SKM-1 (cell line): Measurements from ENCODE around the gene LGALS16.
"Not testable (repeated sequence)": the region's sequence is repeated elsewhere in the genome, so short reads cannot be mapped to it uniquely, and the experiment has no call there.

ENCODE experiments used
- DNase-seq: peaks from one replicate; lab custom pipeline; 2025; ENCODE audit not compliant: unreplicated experiment; lab: John Stamatoyannopoulos, UW

Gene LGALS16

DNA sequence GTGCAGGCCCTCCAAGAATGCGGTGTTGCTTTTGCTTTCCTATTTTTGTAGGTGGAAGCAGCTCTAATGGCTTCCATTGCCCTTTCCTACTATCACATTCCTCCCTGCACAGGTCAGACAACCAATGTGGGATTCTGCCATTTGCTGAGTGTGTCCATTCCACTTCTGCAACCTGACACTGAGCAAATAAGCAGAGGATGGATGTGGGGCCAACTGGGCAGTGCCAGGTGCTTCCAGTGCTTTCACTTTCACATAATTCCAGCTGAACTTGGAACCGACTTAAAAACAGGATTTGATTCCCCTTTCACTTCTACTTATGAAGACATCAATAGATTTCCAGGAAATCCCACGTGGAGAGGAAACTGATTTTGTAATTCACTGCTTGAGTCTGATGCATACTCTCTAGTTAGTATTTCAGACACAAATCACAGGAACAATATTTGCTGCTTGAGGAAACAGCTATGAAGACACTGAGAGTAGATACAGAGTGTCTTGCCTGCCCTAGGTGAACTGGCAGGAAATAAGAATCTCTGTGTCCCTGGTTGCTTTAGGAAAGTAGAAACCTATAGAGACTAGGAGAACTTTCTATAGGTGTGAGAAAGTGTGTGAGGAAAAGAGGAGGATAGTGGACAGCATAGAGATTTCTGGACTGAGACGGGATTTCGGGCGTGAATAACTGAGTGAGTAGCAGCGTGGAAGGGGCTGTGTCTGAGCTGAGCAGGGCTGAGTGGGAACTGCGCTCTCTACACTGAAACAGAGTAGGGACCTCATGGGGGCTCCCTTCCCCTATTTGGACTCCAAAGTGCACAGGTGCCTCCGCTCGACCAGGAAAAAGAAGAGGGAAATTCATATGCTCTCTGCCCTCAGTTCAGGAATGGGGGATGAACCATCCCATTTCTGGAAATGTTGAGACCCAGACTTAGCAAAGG lies 22.5 kb downstream of the LGALS16 start:
- DNase-seq: no peak

DNA sequence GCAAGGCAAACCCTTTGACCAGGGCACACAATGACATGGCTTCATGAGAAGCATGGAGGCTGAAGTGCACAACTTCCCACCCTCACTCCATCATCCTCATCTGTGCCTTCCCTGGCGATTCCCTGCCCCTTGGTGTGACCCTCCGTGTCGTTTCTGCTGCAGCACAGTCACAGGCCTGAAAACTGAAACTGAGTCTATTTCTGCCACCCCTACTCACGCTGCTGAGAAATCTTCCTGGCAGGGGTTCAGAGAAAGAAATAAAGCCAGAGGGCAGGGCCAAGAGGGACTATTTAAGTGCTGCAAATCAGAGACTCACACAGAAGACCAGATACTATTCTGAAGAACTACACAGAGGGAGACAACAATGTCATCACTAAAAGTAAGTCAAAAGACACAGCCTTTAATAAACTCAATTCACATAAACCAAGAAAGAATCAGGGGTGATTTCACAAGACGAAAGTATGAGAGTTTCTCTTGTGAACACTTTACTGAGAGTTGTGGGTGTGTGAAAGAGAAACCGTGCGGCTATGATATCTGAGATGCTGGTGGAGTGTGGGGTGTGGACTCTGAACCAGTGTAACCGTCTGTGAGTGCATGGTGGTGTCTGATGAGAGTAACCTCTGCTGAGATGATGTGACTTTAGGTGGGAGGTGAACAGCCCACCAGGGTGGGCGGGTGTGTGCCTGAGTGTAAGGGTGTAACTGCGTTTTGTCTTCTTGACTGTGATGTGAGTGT lies 23.5 kb downstream of the LGALS16 start:
- no peak for DNase-seq

DNA sequence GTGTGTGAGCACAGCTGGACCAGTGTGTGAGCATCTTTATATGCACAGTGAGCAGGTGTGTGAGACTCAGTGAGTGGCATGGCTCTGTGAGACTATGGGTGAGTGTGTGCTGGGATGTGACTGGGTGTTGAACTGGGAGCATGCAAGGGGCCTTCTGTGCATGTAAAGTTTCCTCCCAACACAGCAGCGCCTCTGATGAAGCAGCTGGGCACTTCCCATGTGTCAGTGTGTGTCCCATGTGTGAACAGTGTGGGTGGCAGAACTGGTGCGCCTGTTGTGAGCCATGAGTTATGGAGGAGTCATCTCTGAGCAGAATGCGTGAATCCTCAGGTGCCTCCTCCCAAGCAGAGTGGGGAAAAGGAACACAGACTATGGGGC lies 24.1 kb downstream of the LGALS16 start:
- DNase-seq: no peak

DNA sequence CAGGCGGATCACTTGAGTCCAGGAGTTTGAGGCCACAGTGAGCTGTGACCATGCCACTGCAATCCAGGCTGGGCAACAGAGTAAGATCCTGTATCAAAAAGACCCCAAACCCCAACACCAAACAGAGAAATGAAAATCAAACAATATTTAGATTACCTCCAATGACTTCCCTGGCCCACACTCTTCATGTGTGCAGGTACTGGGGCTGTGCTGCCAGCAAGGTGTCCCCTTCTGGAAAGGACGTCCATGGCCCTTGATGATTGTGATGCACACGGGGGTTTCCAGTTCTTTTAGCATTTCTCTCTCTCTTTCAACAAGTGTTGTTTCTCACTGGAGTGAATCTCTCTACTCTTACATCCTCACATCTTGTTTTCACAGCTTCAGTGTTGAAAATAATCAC lies 24.9 kb downstream of the LGALS16 start:
- no peak for DNase-seq

DNA sequence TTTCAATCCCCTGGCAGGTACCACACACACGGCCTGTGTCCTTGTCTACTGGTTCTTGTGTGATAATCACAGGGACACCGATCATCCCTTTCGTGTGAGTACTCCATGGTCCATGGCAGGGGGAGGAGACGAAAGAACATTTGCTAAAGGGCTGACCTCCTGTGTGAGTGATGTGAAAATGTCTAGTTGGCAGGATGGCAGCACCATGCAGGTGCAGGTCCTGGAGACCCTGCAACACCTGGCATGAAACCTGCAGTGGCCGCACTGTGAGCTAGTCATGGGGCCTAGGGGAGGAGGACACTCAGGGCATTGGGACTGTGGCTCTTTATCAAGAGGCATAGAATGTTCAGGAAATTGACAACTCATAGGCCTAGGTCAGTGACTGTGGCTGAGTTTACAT lies 25.7 kb downstream of the LGALS16 start:
- no peak for DNase-seq

DNA sequence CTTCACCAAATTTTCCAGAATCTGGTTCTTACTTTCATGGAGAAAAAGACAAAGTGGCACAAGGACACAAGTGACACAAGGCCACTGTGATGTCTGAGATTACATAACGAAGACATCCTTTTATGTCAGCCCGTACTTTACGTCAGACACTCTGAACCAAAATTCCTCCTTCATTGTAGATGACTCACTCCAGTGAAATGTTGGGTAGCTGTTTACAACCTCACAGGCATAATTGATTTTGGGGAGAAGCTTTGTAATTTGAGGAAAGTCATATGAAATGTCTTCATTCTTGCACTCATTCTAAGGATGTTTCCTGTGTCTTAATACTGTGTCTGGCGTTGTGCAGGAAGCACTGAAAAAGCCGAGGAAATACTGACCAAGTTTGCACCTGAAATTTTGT lies 28.6 kb downstream of the LGALS16 start:
- no peak for DNase-seq

DNA sequence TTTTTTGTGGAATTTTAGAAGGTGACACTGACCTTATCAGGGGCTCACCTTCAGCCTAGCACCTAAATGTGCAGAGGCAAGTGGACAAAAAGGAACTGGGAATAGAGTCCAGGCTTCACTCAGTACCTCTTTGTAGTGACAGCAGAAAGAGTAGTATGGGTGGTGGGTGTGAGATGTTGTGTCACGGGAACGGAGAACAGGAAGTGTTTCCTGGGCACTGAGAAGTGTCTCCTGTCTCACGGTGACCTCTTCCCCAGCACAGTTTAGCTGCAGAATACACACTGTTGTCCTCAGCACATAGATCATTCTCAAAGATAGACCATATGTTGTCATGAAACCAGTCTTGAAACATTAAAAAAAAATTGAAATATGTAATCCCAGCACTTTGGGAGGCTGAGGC lies 31.0 kb downstream of the LGALS16 start:
- DNase-seq: no peak

DNA sequence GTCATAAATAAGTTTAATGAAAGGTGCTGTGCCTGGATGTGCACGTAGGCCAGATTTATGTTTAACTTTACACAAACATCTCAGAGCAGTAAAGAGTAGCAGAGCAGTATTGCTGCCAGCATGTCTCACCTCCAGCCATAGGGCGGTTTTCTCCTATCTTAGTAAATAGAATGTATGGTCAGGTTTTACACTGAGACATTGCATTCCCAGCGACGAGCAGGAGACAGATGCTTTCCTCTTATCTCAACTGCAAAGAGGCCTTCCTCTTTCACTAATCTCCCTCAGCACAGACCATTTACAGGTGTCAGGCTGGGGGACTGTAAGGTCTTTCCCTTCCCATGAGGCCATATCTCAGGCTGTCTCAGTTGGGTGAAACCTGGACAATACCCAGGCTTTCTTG lies 32.9 kb downstream of the LGALS16 start:
- DNase-seq: not testable (repeated sequence)

DNA sequence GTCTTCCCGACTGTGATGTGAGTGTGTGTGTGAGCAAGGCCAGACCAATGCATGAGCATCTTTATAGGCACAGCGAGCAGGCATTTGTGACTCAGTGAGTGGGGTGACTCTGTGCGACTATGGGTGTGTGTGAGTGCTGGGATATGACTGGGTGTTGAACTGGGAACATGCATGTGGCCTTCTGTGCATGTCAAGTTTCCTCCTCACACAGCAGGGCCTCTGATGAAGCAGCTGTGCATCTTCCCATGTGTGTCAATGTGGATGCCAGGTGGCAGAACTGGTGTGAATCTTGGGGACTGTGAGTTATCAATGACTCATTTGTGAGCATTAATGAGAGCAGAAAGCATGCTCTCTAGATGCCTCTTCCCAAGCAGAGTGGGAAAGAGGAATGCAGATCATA lies 36.5 kb downstream of the LGALS16 start:
- DNase-seq: no peak

DNA sequence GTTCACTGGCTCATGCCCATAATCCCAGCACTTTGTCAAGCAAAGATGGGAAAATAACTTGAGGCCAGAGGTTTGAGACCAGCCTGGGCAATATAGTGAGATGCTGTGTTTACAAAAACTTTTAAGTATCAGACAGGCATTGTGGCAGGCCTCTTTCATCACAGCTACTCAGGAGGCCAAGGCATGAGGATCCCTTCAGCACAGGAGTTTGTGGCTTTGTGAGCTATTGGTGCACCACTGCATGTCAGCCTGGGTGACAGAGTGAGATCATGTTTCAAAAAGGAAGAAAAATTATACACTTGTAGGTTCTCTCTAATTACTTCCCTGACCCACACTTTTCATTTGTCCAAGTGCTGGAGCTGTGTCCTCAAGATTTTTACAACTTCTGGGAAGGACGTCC lies 37.1 kb downstream of the LGALS16 start:
- no peak for DNase-seq

DNA sequence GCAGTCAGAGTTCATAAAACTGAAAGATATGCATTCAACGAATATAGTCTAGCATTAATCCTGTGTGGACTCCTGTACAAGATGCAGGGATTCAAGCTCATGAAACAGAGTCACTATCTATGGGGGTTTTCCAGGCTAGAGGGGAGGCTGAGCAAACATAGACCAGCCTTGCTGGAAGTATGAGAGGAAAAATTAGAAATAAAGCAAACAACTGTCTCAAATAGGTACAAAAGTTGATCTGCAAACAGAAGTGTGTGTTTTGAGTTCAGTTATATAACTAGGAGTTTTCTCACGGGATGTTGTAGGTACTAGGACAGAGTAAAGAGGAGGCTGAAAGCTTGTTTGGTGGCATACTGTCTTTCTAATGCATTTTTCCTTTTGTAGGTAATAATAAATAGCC lies 40.0 kb downstream of the LGALS16 start:
- no peak for DNase-seq

DNA sequence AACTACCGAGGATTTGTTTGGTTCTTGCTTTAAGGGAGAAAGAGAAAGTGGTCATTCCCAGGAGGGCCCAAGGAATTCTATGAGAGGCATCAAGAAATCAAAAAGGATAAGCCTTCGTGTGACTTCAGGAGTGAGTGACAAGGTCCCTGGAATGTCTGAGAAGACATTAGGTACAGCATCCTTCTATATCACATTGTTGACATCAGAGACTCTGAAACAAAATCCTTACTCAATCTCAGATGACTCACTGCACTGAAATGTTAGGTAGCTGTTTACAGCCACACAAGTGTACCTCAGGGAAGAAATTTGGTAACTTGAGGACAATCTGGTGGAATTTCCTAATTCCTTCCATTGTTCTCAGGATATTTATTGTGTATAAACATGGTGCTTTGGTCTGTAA lies 40.7 kb downstream of the LGALS16 start:
- DNase-seq: no peak

DNA sequence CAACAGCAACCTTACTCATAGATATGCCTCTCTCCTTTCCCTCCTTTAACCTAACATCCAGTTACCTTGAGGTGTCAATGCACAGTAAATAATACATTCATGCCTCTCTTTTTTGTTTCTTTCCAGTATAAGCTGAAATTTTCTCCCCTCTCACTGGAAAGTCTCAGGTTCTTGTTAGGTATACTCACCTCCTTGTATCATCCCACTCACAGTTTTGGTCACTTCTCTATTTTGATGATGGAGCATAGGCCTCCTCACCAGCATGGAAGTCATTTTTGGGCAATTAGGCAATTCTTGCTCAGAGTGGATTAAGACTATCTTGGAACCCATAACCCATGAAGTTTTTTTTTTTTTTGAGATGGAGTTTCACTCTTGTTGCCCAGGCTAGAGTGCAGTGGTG lies 42.8 kb downstream of the LGALS16 start:
- no peak for DNase-seq

DNA sequence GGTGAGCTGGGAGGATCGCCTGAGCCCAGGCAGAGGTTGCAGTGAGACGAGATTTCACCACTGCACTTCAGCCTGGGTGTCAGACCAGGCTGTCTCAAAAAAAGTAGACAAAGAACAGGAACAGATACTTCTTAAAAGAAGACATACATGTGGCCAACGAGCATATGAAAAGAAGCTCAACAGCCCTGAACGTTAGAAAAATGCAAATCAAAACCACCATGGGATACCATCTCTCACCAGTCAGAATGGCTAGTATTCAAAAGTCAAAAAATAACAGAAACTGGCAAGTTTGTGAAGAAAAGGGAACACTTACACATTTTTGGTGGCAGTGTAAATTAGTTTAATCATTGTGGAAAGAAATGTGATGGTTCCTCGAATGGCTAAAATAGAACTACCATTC lies 45.6 kb downstream of the LGALS16 start:
- DNase-seq: no peak

DNA sequence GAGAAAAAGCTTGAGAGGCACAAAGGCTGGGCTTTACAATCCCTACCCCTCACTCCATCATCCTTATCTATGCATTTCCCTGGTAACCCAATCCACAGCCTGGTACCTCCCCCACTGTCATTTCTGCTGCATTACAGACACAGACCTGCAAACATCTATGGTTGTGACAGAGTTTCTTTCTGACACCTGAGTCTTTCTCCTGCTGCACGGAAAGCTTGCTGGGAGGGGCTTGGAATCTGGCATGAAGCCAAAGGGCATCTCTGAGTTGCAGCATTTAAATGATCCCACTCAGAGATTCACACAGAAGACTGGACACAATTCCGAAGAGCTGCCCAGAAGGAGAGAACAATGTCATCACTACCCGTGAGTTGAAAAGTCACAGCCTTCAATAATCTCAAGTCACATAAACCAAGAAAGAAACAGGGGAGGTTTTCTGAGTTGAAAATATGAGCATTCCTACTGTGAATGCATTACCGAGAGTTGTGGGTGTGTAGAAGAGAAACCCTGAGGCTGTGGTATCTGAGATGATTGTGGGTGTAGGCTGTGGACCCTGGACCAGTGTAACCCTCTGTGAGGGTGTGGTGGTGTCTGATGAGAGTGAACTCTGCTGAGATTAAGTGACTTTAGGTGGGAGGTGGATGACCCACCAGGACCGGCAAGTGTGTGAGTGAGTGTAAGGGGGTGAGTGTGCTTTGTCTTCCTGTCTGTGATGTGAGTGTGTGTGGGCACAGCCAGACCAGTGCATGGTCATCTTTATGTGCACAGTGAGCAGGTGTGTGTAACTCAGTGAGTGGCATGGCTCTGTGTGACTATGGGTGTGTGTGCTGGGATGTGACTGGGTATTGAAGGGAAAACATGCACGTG lies 48.7 kb downstream of the LGALS16 start, which contains the start of gene LGALS14:
TSS of gene LGALS14 (plus strand) at position 301 of the 864 bp plus-strand sequence. CDS start at position 349, 48 bp downstream.
- no peak for DNase-seq

DNA sequence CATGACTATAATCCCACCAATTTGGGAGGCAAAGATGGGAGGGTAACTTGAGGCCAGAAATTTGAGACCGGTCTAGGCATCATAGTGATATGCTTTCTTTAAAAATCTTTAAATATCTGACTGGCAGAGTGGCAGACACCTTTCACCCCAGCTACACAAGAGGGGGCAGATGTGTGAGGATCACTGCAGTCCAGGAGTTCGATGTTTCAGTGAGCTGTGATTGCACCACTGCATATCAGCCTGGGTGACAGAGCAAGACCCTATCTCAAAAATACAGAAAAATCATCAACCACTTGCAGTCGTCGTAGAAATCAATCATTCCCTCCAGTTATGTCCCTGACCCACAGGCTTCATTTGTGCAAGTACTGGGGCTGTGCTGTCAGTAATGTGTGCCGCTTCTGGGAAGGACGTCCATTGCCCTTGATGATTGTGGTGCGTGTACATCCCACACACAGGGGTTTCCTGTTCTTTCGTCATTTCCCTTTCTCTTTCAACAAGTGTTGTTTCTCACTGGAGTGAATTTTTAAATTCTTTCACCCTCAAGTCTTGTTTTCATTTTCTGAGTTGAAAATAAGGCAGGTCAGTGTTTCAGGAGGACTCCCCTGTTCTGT lies 50.0 kb downstream of the LGALS16 start:
- DNase-seq: no peak

DNA sequence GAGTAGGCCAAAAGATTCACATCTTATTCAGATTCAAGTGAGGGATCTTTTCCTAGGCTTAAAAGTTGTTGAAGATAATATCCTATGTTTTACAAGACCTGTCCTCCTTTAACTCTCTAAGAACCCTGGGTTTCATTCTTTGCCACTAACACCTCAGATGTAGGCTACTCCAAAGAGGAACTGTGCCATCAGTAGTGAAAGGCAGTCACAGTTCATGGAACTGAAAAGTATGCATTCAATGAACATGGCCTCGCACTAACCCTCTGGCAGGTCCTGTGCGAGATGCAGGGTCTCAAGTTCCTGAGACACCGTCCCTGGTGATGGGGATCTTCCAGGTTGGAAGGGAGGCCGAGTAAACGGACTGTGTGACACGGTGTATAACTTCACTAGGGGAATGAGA lies 52.9 kb downstream of the LGALS16 start:
- DNase-seq: no peak

DNA sequence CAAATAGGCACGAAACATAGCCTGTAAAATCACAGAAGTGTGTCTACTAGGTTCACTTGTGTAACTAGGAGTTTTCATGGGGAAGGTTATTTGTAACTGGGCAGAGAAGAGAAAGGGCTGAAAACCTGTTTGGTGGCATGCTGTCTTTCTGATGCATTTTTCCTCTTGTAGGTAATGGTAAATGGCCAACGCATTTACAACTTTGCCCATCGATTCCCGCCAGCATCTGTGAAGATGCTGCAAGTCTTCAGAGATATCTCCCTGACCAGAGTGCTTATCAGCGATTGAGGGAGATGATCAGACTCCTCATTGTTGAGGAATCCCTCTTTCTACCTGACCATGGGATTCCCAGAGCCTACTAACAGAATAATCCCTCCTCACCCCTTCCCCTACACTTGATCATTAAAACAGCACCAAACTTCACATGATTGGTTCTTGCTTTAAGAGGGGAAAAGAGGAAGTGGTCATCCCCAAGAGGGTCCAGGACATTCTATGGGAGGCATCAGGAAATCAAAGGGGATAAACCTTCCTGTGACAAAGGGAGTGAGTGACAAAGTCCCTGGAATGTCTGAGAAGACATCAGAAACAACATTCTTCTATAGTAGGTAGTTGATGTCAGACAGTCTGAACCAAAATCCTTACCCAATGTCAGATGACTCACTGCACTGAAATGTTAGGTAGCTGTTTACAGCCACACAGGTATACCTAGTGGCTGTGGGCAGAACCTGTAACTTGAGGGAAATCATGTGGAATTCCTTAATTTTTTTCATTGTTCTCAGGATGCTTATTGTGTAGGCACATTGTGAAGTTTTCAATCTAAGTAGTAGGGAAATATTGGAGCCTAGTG lies 53.5 kb downstream of the LGALS16 start:
- DNase-seq: no peak
